HFFc6 (cell line): ENCODE results near the gene NFE2L3. TPM values are rescaled to one million over a fixed set of nuclear protein-coding genes. Genes with fewer than 3 reads are reported as not detected.

Experiments used
- DNase-seq: peaks from one replicate; pipeline ENCODE4 v3.0.0-alpha.2; 2018
- H3K27ac Mint-ChIP-seq: 2 replicates; pipeline ENCODE4 v1.8.0; 2020; ENCODE audit warnings: mild to moderate bottlenecking, mixed read lengths
- H3K27me3 Mint-ChIP-seq: 2 replicates; pipeline ENCODE4 v1.8.0; 2021; ENCODE audit warnings: mild to moderate bottlenecking, moderate library complexity, mixed read lengths; ENCODE audit not compliant: insufficient read depth
- H3K36me3 Mint-ChIP-seq: 2 replicates; pipeline ENCODE4 v1.8.0; 2021; ENCODE audit warnings: low read depth, mixed read lengths
- H3K4me1 Mint-ChIP-seq: 2 replicates; pipeline ENCODE4 v1.8.0; 2020; ENCODE audit warnings: low read depth, mixed read lengths
- H3K4me3 Mint-ChIP-seq: 2 replicates; pipeline ENCODE4 v1.8.0; 2020; ENCODE audit warnings: mild to moderate bottlenecking, moderate library complexity, mixed read lengths
- H3K9me3 Mint-ChIP-seq: 2 replicates; pipeline ENCODE4 v1.8.0; 2020; ENCODE audit warnings: mild to moderate bottlenecking, mixed read lengths
- CTCF ChIP-seq: fragments of 200-600 bp; sonication (generic); IDR thresholded peaks from 2 replicates; pipeline ENCODE4 v1.5.0; 2021; ENCODE audit warnings: antibody characterized with exemption, mild to moderate bottlenecking
- total RNA-seq, 6 experiments: library from RNA; stranded (reverse); fragmentation: NEBNext Ultra II Directional; extraction: Animal tissue kit (Norgen Biotek cat#: 25700); gene quantifications; 2 replicates in 1 of 6; 3 replicates in 5 of 6; pipeline ENCODE4 v1.2.3, GENCODE V29; 2021

NFE2L3 gene
- total RNA-seq, 6 experiments from 2014 or later: 2.3 to 6.5 (median 2.7) TPM

GRCh38 chr7:26224359-26224758 lies 72.4 kb downstream of the NFE2L3 start:
- Mint-ChIP-seq H3K36me3 (no peaks in the 10 kb centered on the region), H3K27ac (no peak overlapping the region), H3K9me3 (no peaks in the 10 kb centered on the region), H3K4me3 (no peak overlapping the region), H3K27me3 (peaks cover 14% of the 10 kb centered on the region), H3K4me1 (no peaks in the 10 kb centered on the region)
- no peak for DNase-seq
- TF ChIP-seq CTCF: no peak

- no peaks in the 10 kb centered on the region for H3K36me3 Mint-ChIP-seq
- no peak for TF ChIP-seq CTCF
- H3K9me3 Mint-ChIP-seq: no peaks in the 10 kb centered on the region
- H3K4me3 Mint-ChIP-seq: no peak overlapping the region
- no peak for DNase-seq
- H3K27me3 Mint-ChIP-seq: peaks cover 22% of the 10 kb centered on the region
- no peaks in the 10 kb centered on the region for H3K4me1 Mint-ChIP-seq
- no peak overlapping the region for H3K27ac Mint-ChIP-seq
These were observed 76.0 kb downstream of the NFE2L3 start for GRCh38 chr7:26227987-26228386.

GRCh38 chr7:26233902-26234511 lies 82.0 kb downstream of the NFE2L3 start:
- peaks cover 13% of the 10 kb centered on the region for H3K27me3 Mint-ChIP-seq
- H3K4me3 Mint-ChIP-seq: no peak overlapping the region
- H3K27ac Mint-ChIP-seq: no peak overlapping the region
- no peaks in the 10 kb centered on the region for H3K4me1 Mint-ChIP-seq
- DNase-seq: no peak
- H3K36me3 Mint-ChIP-seq: no peaks in the 10 kb centered on the region
- no peaks in the 10 kb centered on the region for H3K9me3 Mint-ChIP-seq
- no peak for TF ChIP-seq CTCF

Other genes with a start within 250 kb of the NFE2L3 start
- 100 to 1,000 TPM; 403 to 643 (median 565) TPM for gene HNRNPA2B1, start 48.5 kb downstream of the NFE2L3 start, total RNA-seq
- gene CBX3, start 49.5 kb downstream of the NFE2L3 start, total RNA-seq: 100 to 1,000 TPM; 115 to 150 (median 140) TPM
- gene SNX10, start 139.7 kb downstream of the NFE2L3 start, total RNA-seq: not detected